HepG2 (cell line): Measurements from ENCODE around the gene MYADML2. TPM values are rescaled to one million over a fixed set of nuclear protein-coding genes. Genes with fewer than 3 reads are reported as not detected.

ENCODE experiments used
- ARID3A ChIP-seq: IDR thresholded peaks from 2 replicates; pipeline ENCODE4 v1.6.1; 2012; ENCODE audit warnings: low read depth, low read length, improper control_type of control experiment
- CBX2 ChIP-seq, 2 experiments: fragments of 200-600 bp in 1 of 2; sonication (generic); formaldehyde crosslinking in 1 of 2; IDR thresholded peaks; 2 replicates each; pipeline versions ENCODE4 v1.7.0 to v1.8.1; 2018 to 2022; ENCODE audit warnings: low read depth in 2 of 2, low read length in 1 of 2, mild to moderate bottlenecking in 1 of 2, missing genetic modification reagents in 1 of 2
- FOXP1 ChIP-seq, 2 experiments: fragments of 450-650 bp in 1 of 2; IDR thresholded peaks; 2 replicates each; pipeline ENCODE4 v1.6.1; 2017 to 2018; ENCODE audit warnings: antibody characterized with exemption in 1 of 2
- KLF16 ChIP-seq, 2 experiments: sonication (generic) in 1 of 2; formaldehyde crosslinking in 1 of 2; IDR thresholded peaks; 2 replicates each; pipeline versions ENCODE4 v1.6.1 to v1.8.0; 2016 to 2023; ENCODE audit warnings: missing genetic modification reagents in 2 of 2, missing compliant biosample characterization in 1 of 2
- MED1 ChIP-seq: sonication (generic); formaldehyde crosslinking; IDR thresholded peaks from 2 replicates; pipeline ENCODE4 v1.4.0; 2020; ENCODE audit warnings: missing genetic modification reagents
- MXD4 ChIP-seq: IDR thresholded peaks from 2 replicates; pipeline ENCODE4 v1.6.1; 2016; ENCODE audit warnings: mild to moderate bottlenecking, missing biosample characterization, missing genetic modification reagents
- PAX8 ChIP-seq: sonication (generic); formaldehyde crosslinking; IDR thresholded peaks from 2 replicates; pipeline ENCODE4 v1.8.0; 2022; ENCODE audit warnings: mild to moderate bottlenecking, missing genetic modification reagents, borderline replicate concordance
- RBM22 ChIP-seq: fragments of 200-400 bp; formaldehyde crosslinking; optimal IDR thresholded peaks from 2 replicates; pipeline ENCODE3; 2017; ENCODE audit warnings: mild to moderate bottlenecking, low read length, moderate library complexity
- RORA ChIP-seq: sonication (generic); formaldehyde crosslinking; IDR thresholded peaks from 2 replicates; pipeline ENCODE4 v1.5.0; 2020; ENCODE audit warnings: mild to moderate bottlenecking, missing genetic modification reagents, moderate library complexity
- SOX13 ChIP-seq, 3 experiments: fragments of 450-650 bp in 1 of 3; sonication (generic) in 1 of 3; formaldehyde crosslinking in 1 of 3; IDR thresholded peaks in 2 of 3; conservative IDR thresholded peaks in 1 of 3; 2 replicates each; pipeline versions ENCODE4 v1.5.0 to v1.6.1; 2016 to 2020; ENCODE audit warnings: antibody characterized with exemption in 1 of 3, mild to moderate bottlenecking in 1 of 3, missing compliant biosample characterization in 1 of 3, missing genetic modification reagents in 1 of 3, moderate library complexity in 1 of 3
- SYNCRIP ChIP-seq: fragments of 200-400 bp; formaldehyde crosslinking; IDR thresholded peaks from 2 replicates; pipeline ENCODE4 v1.6.1; 2018; ENCODE audit warnings: mild to moderate bottlenecking, low read depth, low read length; ENCODE audit not compliant: insufficient read depth
- ZFAT ChIP-seq: sonication (generic); formaldehyde crosslinking; conservative IDR thresholded peaks from 2 replicates; pipeline ENCODE4 v1.8.1; 2023; ENCODE audit warnings: missing genetic modification reagents, inconsistent platforms
- ZFP41 ChIP-seq: sonication (generic); formaldehyde crosslinking; IDR thresholded peaks from 2 replicates; pipeline ENCODE4 v1.4.0; 2020; ENCODE audit warnings: mild to moderate bottlenecking, missing genetic modification reagents, borderline replicate concordance
- ZNF142 ChIP-seq: sonication (generic); formaldehyde crosslinking; IDR thresholded peaks from 2 replicates; pipeline ENCODE4 v1.4.0; 2020; ENCODE audit warnings: missing genetic modification reagents
- ZNF280B ChIP-seq: sonication (generic); formaldehyde crosslinking; IDR thresholded peaks from 2 replicates; pipeline ENCODE4 v1.5.0; 2020; ENCODE audit warnings: missing genetic modification reagents, mild to moderate bottlenecking, borderline replicate concordance
- ZNF639 ChIP-seq: conservative IDR thresholded peaks from 2 replicates; pipeline ENCODE4 v1.6.1; 2018; ENCODE audit warnings: missing genetic modification reagents
- ZNF691 ChIP-seq: sonication (generic); formaldehyde crosslinking; IDR thresholded peaks from 2 replicates; pipeline ENCODE4 v1.4.0; 2020; ENCODE audit warnings: missing genetic modification reagents, low read depth, mild to moderate bottlenecking, borderline replicate concordance
- ZNF879 ChIP-seq: sonication (generic); formaldehyde crosslinking; IDR thresholded peaks from 2 replicates; pipeline ENCODE4 v1.8.1; 2023; ENCODE audit warnings: missing genetic modification reagents
- polyA plus RNA-seq, 8 experiments: library from polyadenylated mRNA; depleted of rRNA in 3 of 8; stranded (reverse) in 7 of 8; unstranded in 1 of 8; fragments of >200 nt; fragmentation: Illumina TruSeq in 4 of 8; extraction: Trizol in 4 of 8; gene quantifications; 2 replicates each; pipeline versions ENCODE4 v1.2.1 to v1.2.3, GENCODE V29; 2011 to 2016; ENCODE audit warnings: low read depth in 4 of 8, missing spikeins in 1 of 8, mixed read lengths in 1 of 8; ENCODE audit not compliant: insufficient read depth in 1 of 8
- total RNA-seq, 5 experiments: library from RNA; depleted of rRNA; stranded (reverse); fragments of >200 nt; fragmentation: Illumina TruSeq; extraction: Trizol; gene quantifications; 2 replicates each; pipeline ENCODE4 v1.2.3, GENCODE V29; 2016; ENCODE audit warnings: low read depth in 1 of 5

Gene MYADML2
- total and polyA plus RNA-seq, 2 of the 13 experiments (the other 11 are each of a cell fraction or from before 2014, with no cell fraction given), result not detected

- no peak for TF ChIP-seq ZNF142 (CRISPR knock-in tag)
- TF ChIP-seq KLF16 (CRISPR knock-in tag; IDR thresholded peaks at IDR 0.05), result no peak
- no peak for TF ChIP-seq SYNCRIP
- no peak for TF ChIP-seq RBM22
- no peak for TF ChIP-seq ARID3A
- TF ChIP-seq PAX8, result no peak
- TF ChIP-seq FOXP1 (IDR thresholded peaks at IDR 0.05), result no peak
- TF ChIP-seq FOXP1 (CRISPR knock-in tag; IDR thresholded peaks at IDR 0.05), result no peak
- TF ChIP-seq ZFAT (CRISPR knock-in tag), result no peak
- no peak for TF ChIP-seq ZNF691
- no peak for TF ChIP-seq MXD4 (CRISPR knock-in tag)
- TF ChIP-seq ZNF879 (CRISPR knock-in tag), result no peak
- no peak for TF ChIP-seq SOX13 (IDR thresholded peaks at IDR 0.05)
- TF ChIP-seq SOX13 (CRISPR knock-in tag; conservative IDR thresholded peaks at IDR 0.05 in 1 of 2, IDR thresholded peaks at IDR 0.05 in 1 of 2), result no peak
- TF ChIP-seq RORA (CRISPR knock-in tag), result no peak
- TF ChIP-seq ZNF280B (CRISPR knock-in tag), result no peak
- TF ChIP-seq MED1 (CRISPR knock-in tag), result no peak
- no peak for TF ChIP-seq CBX2 (IDR thresholded peaks at IDR 0.05; ENCODE audit: low read depth, low read length)
- TF ChIP-seq CBX2 (CRISPR knock-in tag; IDR thresholded peaks at IDR 0.05; ENCODE audit: low read depth), result no peak
- TF ChIP-seq ZNF639 (CRISPR knock-in tag), result no peak
- TF ChIP-seq ZFP41 (CRISPR knock-in tag), result 0 out of 2 replicates have a peak, but pooled peaks have one; percentile 5
Measured at GRCh38 chr17:81967244-81967532, 20.2 kb upstream of the MYADML2 start (continued).
